Measurements from ENCODE around the gene VWA5B1.

DNA sequence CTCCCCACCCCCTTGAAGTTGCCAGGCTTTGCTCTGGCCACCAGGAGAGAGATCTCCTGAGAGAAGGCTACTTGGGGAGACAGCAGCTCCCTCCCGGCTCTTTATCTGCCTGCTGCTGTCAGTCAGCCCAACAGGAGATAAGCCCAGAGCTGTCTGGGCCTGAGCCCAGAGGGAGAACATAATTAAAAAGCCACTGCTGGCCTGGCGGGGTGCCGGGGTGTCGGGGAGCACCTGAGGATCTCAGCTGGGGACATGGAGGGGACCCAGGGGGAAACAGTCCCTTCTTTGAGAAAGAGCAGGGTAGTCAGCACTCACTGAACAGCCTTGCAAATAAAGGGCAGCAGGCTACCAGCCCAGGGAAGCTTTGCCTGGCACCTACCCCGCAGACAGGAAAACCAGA, 17.9 kb downstream of the VWA5B1 start:
- TF ChIP-seq FOXP2 (optimal IDR thresholded peaks at IDR 0.05; ENCODE audit: control extremely low read depth, extremely low read length, insufficient read depth) (no peak), EZH2 (IDR thresholded peaks at IDR 0.05) (no peak)

Measured in SK-N-MC (cell line).